Colonic mucosa (tissue), 4 donors: ENCODE data around the gene PIK3AP1. TPM values are rescaled to one million over a fixed set of nuclear protein-coding genes. Genes with fewer than 3 reads are reported as not detected.
"Not testable (repeated sequence)": the region's sequence is repeated elsewhere in the genome, so short reads cannot be mapped to it uniquely, and the experiment has no call there.

ENCODE experiments used
- DNase-seq: peaks from one replicate; pipeline ENCODE4 v3.0.0-alpha.2; 2020
- H3K27ac ChIP-seq: fragments of 200-600 bp; one replicate; pipeline ENCODE4 v1.8.0; 2021
- H3K27me3 ChIP-seq: fragments of 200-600 bp; one replicate; pipeline ENCODE4 v1.8.0; 2021
- H3K36me3 ChIP-seq: fragments of 200-600 bp; one replicate; pipeline ENCODE4 v1.8.0; 2021
- H3K4me1 ChIP-seq: fragments of 200-600 bp; one replicate; pipeline ENCODE4 v1.8.0; 2021; ENCODE audit warnings: mild to moderate bottlenecking
- H3K4me3 ChIP-seq: fragments of 200-600 bp; one replicate; pipeline ENCODE4 v1.8.0; 2021
- H3K9ac ChIP-seq, 2 donors: one replicate each; pipeline ENCODE4 v1.7.0; 2013; ENCODE audit warnings: control low read depth in 2 of 2, low read depth in 2 of 2, low read length in 2 of 2
- H3K9me3 ChIP-seq: fragments of 200-600 bp; one replicate; pipeline ENCODE4 v1.8.0; 2021
- intact Hi-C: fragments of 100-400 bp; cut with DNase I; formaldehyde crosslinking; loops from one replicate; pipeline ENCODE4 v1.14.1; 2022
- total RNA-seq, 2 donors: library from RNA; stranded (reverse); fragmentation: NEBNext Ultra II Directional in 1 of 2; extraction: Animal tissue kit (Norgen Biotek cat#: 25700) in 1 of 2; gene quantifications; one replicate each; pipeline ENCODE4 v1.2.1, GENCODE V29; 2021
- TF ChIP-seq, protein P1 (sequence below): fragments of 200-600 bp; IDR thresholded peaks from one replicate; pipeline ENCODE4 v1.8.0; 2022; ENCODE audit warnings: antibody characterized with exemption, mild to moderate bottlenecking
- donor health status: healthy.
- donor health status: DM: no; HTN: no; CAD: no.
- donor health status: DM: no; HTN: no; CAD: no.

PIK3AP1 gene
- total RNA-seq, 2 donors from 2014 or later, result 10.9 to 12.4 TPM

DNA sequence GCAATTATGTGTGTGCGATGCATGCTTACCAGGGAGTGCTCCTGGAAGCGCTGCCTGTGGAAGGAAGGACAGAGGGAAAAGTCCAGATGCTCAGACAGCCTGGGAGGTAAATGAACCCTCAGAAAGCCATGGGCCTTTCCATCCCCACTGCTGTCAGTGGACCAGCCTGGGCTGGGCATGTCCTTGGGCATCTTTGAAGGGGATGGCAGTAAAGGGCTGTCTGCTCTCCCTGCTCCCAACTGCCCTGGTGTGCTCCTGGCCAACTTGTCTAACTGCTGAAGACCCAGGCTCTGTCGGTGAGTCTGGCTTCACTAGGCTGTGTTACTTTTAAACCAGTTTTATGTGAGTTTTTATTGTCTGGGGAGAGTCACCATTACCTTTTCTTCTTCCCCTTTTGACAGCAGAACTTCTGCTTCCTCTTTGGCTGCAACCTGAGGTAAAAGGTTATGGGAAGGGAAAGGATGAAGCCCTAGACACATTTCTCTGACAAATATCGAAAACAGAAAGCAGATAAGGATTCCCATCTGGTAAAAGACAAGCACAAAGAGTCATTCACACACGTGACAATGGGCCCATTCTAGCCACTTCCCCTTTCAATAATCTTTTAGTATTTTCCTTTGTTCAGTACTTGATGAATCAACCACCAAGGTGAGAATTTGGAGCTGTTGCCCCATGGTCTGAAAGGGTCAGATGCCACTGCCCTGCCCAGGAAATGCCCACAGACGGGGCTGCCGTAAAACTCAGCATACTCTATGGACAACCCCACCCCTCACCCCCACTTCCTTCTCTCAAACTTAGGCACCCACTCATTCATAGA is 27.6 kb upstream of the PIK3AP1 start:
- DNase-seq, result peak; percentile 28
- H3K9me3 ChIP-seq, result no peaks in the 10 kb centered on the region
- intact Hi-C loops, result loop anchor here (10.0 kb wide), 1 partner anchor 353 kb away; no protein-coding TSS in a partner anchor
- H3K9ac ChIP-seq, result no peak overlapping the region
- H3K4me1 ChIP-seq, result peaks cover 6% of the 10 kb centered on the region
- H3K27ac ChIP-seq, result peak overlapping the region; percentile 34
- no peaks in the 10 kb centered on the region for H3K36me3 ChIP-seq
- TF ChIP-seq, protein P1, sequence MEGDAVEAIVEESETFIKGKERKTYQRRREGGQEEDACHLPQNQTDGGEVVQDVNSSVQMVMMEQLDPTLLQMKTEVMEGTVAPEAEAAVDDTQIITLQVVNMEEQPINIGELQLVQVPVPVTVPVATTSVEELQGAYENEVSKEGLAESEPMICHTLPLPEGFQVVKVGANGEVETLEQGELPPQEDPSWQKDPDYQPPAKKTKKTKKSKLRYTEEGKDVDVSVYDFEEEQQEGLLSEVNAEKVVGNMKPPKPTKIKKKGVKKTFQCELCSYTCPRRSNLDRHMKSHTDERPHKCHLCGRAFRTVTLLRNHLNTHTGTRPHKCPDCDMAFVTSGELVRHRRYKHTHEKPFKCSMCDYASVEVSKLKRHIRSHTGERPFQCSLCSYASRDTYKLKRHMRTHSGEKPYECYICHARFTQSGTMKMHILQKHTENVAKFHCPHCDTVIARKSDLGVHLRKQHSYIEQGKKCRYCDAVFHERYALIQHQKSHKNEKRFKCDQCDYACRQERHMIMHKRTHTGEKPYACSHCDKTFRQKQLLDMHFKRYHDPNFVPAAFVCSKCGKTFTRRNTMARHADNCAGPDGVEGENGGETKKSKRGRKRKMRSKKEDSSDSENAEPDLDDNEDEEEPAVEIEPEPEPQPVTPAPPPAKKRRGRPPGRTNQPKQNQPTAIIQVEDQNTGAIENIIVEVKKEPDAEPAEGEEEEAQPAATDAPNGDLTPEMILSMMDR, result no peak
- no peaks in the 10 kb centered on the region for H3K27me3 ChIP-seq
- no peak overlapping the region for H3K4me3 ChIP-seq

DNA sequence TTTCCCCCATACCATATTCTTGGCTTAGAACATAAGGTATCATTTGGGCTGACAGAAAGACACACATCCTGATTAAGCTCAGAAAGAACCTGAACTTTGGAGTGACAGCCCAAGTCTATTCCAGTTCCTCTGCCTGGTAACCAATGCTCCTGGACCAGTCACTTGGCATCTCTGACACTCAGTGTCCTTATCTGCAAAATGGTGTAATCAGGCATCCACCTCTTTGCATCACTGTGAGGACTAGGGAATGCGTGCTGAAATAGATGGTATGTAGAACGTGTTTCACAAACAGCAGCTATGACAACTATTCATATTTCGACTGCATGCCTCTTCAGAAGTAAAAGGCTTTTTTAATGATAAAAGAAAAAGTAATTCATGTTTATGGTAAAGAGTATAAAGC is 26.2 kb upstream of the PIK3AP1 start:
- no peaks in the 10 kb centered on the region for H3K9me3 ChIP-seq
- TF ChIP-seq, protein P1, result no peak
- no peak for DNase-seq
- intact Hi-C loops, result loop anchor here (10.0 kb wide), 1 partner anchor 352 kb away; no protein-coding TSS in a partner anchor
- H3K4me3 ChIP-seq, result no peak overlapping the region
- H3K4me1 ChIP-seq, result peaks cover 6% of the 10 kb centered on the region
- H3K9ac ChIP-seq, result no peak overlapping the region
- H3K36me3 ChIP-seq, result no peaks in the 10 kb centered on the region
- H3K27ac ChIP-seq, result no peak overlapping the region
- no peaks in the 10 kb centered on the region for H3K27me3 ChIP-seq

DNA sequence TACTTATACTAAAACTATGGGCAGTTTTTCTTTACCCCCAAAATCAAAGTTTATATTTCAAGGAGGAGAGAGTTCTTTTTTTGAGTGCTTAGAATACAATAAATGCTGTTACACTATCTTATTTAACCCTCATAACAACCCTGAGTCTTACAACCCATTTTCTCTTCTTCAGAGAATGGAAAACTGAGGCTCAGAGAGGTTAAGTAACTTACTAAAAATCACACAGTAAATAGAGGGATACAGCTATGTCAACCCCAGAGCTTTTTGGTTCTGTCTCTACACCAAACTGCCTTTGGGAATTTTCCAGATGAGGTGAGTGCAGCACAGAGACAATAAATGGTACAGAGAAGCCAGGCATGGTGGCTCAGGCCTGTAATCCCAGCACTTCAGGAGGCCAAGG is 25.6 kb upstream of the PIK3AP1 start:
- intact Hi-C loops, result loop anchor here (10.0 kb wide), 1 partner anchor 351 kb away; no protein-coding TSS in a partner anchor
- Histone ChIP-seq H3K9me3 (no peaks in the 10 kb centered on the region), H3K27me3 (no peaks in the 10 kb centered on the region), H3K27ac (no peak overlapping the region), H3K4me3 (no peak overlapping the region), H3K9ac (no peak overlapping the region), H3K36me3 (no peaks in the 10 kb centered on the region), H3K4me1 (peaks cover 6% of the 10 kb centered on the region)
- TF ChIP-seq, protein P1, result no peak
- DNase-seq, result no peak

DNA sequence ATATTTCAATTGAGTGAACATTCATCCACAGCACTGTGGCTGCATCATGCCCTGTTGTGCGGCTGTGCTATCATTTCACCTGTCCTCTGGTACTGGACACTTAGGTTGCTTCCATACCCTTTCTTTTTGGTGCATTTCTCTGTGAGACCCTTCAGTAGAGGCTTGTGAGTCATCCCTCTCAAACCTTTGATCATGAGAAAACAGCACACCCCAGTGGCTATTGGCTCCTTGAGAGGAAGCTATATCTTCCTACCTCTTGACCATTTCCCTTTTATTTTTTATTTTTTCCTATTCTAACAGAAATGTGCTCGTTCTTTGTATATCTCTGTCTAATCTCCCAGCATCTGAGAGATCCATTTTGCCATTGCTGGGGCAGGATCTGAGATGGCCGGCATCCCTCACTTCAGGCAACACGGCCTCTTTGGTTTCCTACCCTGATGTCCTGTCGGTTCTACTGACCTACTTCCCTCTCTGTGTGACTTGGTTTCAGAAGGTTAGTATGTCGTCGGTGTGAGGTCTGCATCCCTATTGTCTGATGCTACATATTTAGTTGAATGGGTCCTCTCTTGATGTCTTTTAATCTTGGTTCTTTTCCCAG is 23.8 kb upstream of the PIK3AP1 start:
- TF ChIP-seq, protein P1, result no peak
- no peak overlapping the region for H3K9ac ChIP-seq

DNA sequence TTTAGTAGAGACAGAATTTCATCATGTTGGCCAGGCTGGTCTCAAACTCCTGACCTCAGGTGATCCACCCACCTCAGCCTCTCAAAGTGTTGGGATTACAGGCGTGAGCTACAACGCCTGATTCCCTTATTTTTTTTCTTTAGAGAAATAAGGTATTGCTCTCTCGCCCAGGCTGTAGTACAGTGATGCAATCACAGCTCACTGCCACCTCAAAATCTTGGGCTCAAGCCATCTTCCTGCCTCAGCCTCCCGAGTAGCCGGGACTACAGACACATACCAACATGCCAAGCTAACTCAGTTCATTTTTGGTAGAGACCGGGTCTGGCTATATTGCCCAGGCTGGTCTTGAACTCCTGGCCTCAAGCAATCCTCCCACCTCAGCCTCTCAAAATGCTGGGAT is 21.2 kb upstream of the PIK3AP1 start:
- not testable (repeated sequence) for H3K4me3 ChIP-seq, H3K9ac ChIP-seq, H3K9me3 ChIP-seq, H3K36me3 ChIP-seq, DNase-seq, H3K27me3 ChIP-seq, H3K4me1 ChIP-seq
- intact Hi-C loops, result loop anchor here (10.0 kb wide), 1 partner anchor 347 kb away; no protein-coding TSS in a partner anchor
- H3K27ac ChIP-seq, result peak overlapping the region; percentile 0

More for the DNA sequence above, 23.8 kb upstream of the PIK3AP1 start:
- H3K9me3 ChIP-seq, result no peaks in the 10 kb centered on the region
- intact Hi-C loops, result loop anchor here (10.0 kb wide), 1 partner anchor 349 kb away; no protein-coding TSS in a partner anchor
- no peak overlapping the region for H3K4me3 ChIP-seq
- H3K27ac ChIP-seq, result no peak overlapping the region
- H3K4me1 ChIP-seq, result peaks cover 6% of the 10 kb centered on the region
- DNase-seq, result no peak
- H3K27me3 ChIP-seq, result no peaks in the 10 kb centered on the region
- no peaks in the 10 kb centered on the region for H3K36me3 ChIP-seq
